Hepatic stellate cell (primary cell): ENCODE results near the gene GPALPP1.
"Not testable (repeated sequence)": the region's sequence is repeated elsewhere in the genome, so short reads cannot be mapped to it uniquely, and the experiment has no call there.

Experiments used
- DNase-seq: peaks from one replicate; pipeline ENCODE4 v3.0.0; 2011; ENCODE audit warnings: low spot score

The GPALPP1 gene

GRCh38 chr13:45007225-45007624, 17.9 kb downstream of the GPALPP1 start:
- no peak for DNase-seq

- no peak for DNase-seq
Measured at GRCh38 chr13:45007823-45008222, 18.5 kb downstream of the GPALPP1 start.

GRCh38 chr13:45011198-45011597, 21.9 kb downstream of the GPALPP1 start:
- DNase-seq, result no peak

- DNase-seq, result no peak
Measured at GRCh38 chr13:45015300-45015699, 26.0 kb downstream of the GPALPP1 start.

- no peak for DNase-seq
Measured at GRCh38 chr13:45016792-45017425, 27.6 kb downstream of the GPALPP1 start.

- not testable (repeated sequence) for DNase-seq
Measured at GRCh38 chr13:45019981-45020380, 30.6 kb downstream of the GPALPP1 start.

GRCh38 chr13:45021250-45021649, 31.9 kb downstream of the GPALPP1 start:
- no peak for DNase-seq

- DNase-seq, result no peak
Measured at GRCh38 chr13:45024847-45025246, 35.5 kb downstream of the GPALPP1 start.

GRCh38 chr13:45034342-45034741, 45.0 kb downstream of the GPALPP1 start:
- DNase-seq, result no peak

GRCh38 chr13:45036206-45036605, 46.9 kb downstream of the GPALPP1 start:
- DNase-seq, result no peak

GRCh38 chr13:45040173-45040572, 50.8 kb downstream of the GPALPP1 start:
- DNase-seq, result no peak

GRCh38 chr13:45040622-45041021, 51.3 kb downstream of the GPALPP1 start:
- no peak for DNase-seq

- DNase-seq, result no peak
Measured at GRCh38 chr13:45042539-45042938, 53.2 kb downstream of the GPALPP1 start.

GRCh38 chr13:45046445-45046844, 57.1 kb downstream of the GPALPP1 start:
- no peak for DNase-seq

- peak; percentile 78 for DNase-seq
Measured at GRCh38 chr13:45047394-45048310, 58.3 kb downstream of the GPALPP1 start.

- DNase-seq, result no peak
Measured at GRCh38 chr13:45048890-45049407, 59.6 kb downstream of the GPALPP1 start.

GRCh38 chr13:45049478-45049877, 60.1 kb downstream of the GPALPP1 start:
- DNase-seq, result no peak

- no peak for DNase-seq
Measured at GRCh38 chr13:45051315-45051714, 62.0 kb downstream of the GPALPP1 start.

- peak; percentile 60 for DNase-seq
Measured at GRCh38 chr13:45055198-45055901, 66.0 kb downstream of the GPALPP1 start.

- DNase-seq, result no peak
Measured at GRCh38 chr13:45055902-45056648, 66.7 kb downstream of the GPALPP1 start.

- DNase-seq, result no peak
Measured at GRCh38 chr13:45060062-45060461, 70.7 kb downstream of the GPALPP1 start.
